Lung (tissue), 16 donors: Measurements from ENCODE around the gene KLF2. TPM values are rescaled to one million over a fixed set of nuclear protein-coding genes. Genes with fewer than 3 reads are reported as not detected.
A peak's percentile ranks its signal among the peaks of the same experiment; 100 is the strongest.

Experiments
- ATAC-seq: fragments of 200-7000 bp; cut with Tn5 transposase; one replicate; pipeline ENCODE4 v1.9.1; 2020; ENCODE audit warnings: moderate number of reproducible peaks; ENCODE audit not compliant: insufficient read depth, low FRiP score
- DNase-seq, 3 donors: peaks; one replicate each; pipeline ENCODE4 v3.0.0-alpha.2; 2013 to 2017
- H3K27ac ChIP-seq, 2 donors: one replicate each; pipeline ENCODE4 v1.5.1; 2013; ENCODE audit warnings: mild to moderate bottlenecking in 2 of 2, moderate library complexity in 2 of 2, control low read depth in 1 of 2, inconsistent platforms in 1 of 2, low read depth in 1 of 2, low read length in 1 of 2
- H3K27me3 ChIP-seq, 3 donors: one replicate each; pipeline ENCODE4 v1.5.1; 2013; ENCODE audit warnings: low read length in 2 of 3; ENCODE audit not compliant: control insufficient read depth in 3 of 3, insufficient read depth in 3 of 3
- H3K36me3 ChIP-seq, 4 donors: one replicate each; pipeline ENCODE4 v1.5.1; 2013; ENCODE audit warnings: low read length in 4 of 4, mild to moderate bottlenecking in 1 of 4, moderate library complexity in 1 of 4; ENCODE audit not compliant: control insufficient read depth in 4 of 4, insufficient read depth in 4 of 4
- H3K4me1 ChIP-seq, 5 donors: one replicate each; pipeline ENCODE4 v1.5.1; 2013; ENCODE audit warnings: low read length in 5 of 5, mild to moderate bottlenecking in 2 of 5, moderate library complexity in 1 of 5; ENCODE audit not compliant: control insufficient read depth in 5 of 5, insufficient read depth in 5 of 5
- H3K4me3 ChIP-seq: one replicate; pipeline ENCODE4 v1.5.1; 2013; ENCODE audit warnings: mild to moderate bottlenecking, control low read depth, moderate library complexity
- H3K9ac ChIP-seq, 2 donors: one replicate each; pipeline ENCODE4 v1.5.1; 2013; ENCODE audit warnings: low read length in 2 of 2, control low read depth in 1 of 2; ENCODE audit not compliant: insufficient read depth in 1 of 2
- H3K9me3 ChIP-seq, 4 donors: one replicate each; pipeline ENCODE4 v1.5.1; 2013; ENCODE audit warnings: low read length in 3 of 4, mild to moderate bottlenecking in 1 of 4, moderate library complexity in 1 of 4; ENCODE audit not compliant: control insufficient read depth in 4 of 4, insufficient read depth in 3 of 4
- WGBS, 2 donors: extraction: QIAGEN DNeasy Blood & Tissue Kit; methylation state at CpG; one replicate each; pipeline ENCODE4 v1.1.7; 2013; 5-methylcytosine and 5-hydroxymethylcytosine counted together
- long read RNA-seq, 5 donors: transcript quantifications; one replicate each; lab custom pipeline, GENCODE V29; 2026
- polyA plus RNA-seq, 2 donors: library from polyadenylated mRNA; stranded (reverse); fragments of 200-250 nt; gene quantifications; one replicate each; pipeline ENCODE4 v1.2.1, GENCODE V29; 2013
- total RNA-seq, 2 donors: library from RNA; depleted of rRNA in 1 of 2; stranded (reverse); fragments of >200 nt in 1 of 2; gene quantifications; one replicate each; pipeline ENCODE4 v1.2.1, GENCODE V29; 2014 to 2021
- TF ChIP-seq, protein P1 (sequence below): IDR thresholded peaks from 2 replicates; pipeline ENCODE4 v1.5.1; 2012; ENCODE audit warnings: mild to moderate bottlenecking; ENCODE audit errors: control extremely low read depth, extremely low read depth
- donor health status: control.
- donor health status: control.
- donor health status: Bipolar disorder and iron deficiency.
- donor health status: healthy.
- donor health status: DM: yes; HTN: yes; CAD: no.

KLF2 gene
- total RNA-seq (100 to 1,000 TPM in 1 of 2 donors, 10 to 100 TPM in 1; 32.5 to 104 TPM), polyA plus RNA-seq (100 to 1,000 TPM in 1 of 2 donors, 1 to 10 TPM in 1; 7.7 to 121 TPM)
- long read RNA-seq, donor 1, transcript KLF2-201 (3 exons, 2,018 nt), result major isoform, 10 of 24 reads
- long read RNA-seq, donor 1, partial matches to known transcripts, result 14 of 24 reads
- long read RNA-seq, donor 1, other reads (novel, unspliced or antisense), result 0 of 24 reads
- long read RNA-seq, donor 2, partial matches to known transcripts, result 12 of 14 reads
- long read RNA-seq, donor 2, other reads (novel, unspliced or antisense), result 0 of 14 reads
- long read RNA-seq, donor 3, transcript KLF2-201 (3 exons, 2,018 nt), result major isoform, 7 of 7 reads
- long read RNA-seq, donor 3, partial matches to known transcripts, result 0 of 7 reads
- long read RNA-seq, donor 3, other reads (novel, unspliced or antisense), result 0 of 7 reads
- long read RNA-seq, donor 4, transcript KLF2-201 (3 exons, 2,018 nt), result major isoform, 5 of 14 reads
- long read RNA-seq, donor 4, partial matches to known transcripts, result 9 of 14 reads
- long read RNA-seq, donor 4, other reads (novel, unspliced or antisense), result 0 of 14 reads
- long read RNA-seq, donor 5, transcript KLF2-201 (3 exons, 2,018 nt), result major isoform, 8 of 14 reads
- long read RNA-seq, donor 5, partial matches to known transcripts, result 6 of 14 reads
- long read RNA-seq, donor 5, other reads (novel, unspliced or antisense), result 0 of 14 reads

GRCh38 chr19:16324384-16325160 lies at the start of gene KLF2:
Gene KLF2, plus strand, starts transcription at chr19:16324826. Its CDS starts 98 bp downstream, at chr19:16324924.
- Histone ChIP-seq H3K27me3 (peaks cover 0 to 25% (median 0%) of the 10 kb centered on the region in 3 donors), H3K9me3 (no peaks in the 10 kb centered on the region), H3K4me3 (peak within 1 kb of the TSS; percentile 82), H3K36me3 (peaks cover 0 to 12% (median 8%) of the 10 kb centered on the region in 4 donors), H3K27ac (peak within 1 kb of the TSS; percentile 98 to 99), H3K4me1 (peaks cover 0 to 30% (median 6%) of the 10 kb centered on the region in 5 donors), H3K9ac (peak within 1 kb of the TSS in 1 of 2 donors; percentile 45)
- ATAC-seq, result peak; percentile 86
- 0 to 1% methylated on average over 67 to 105 of the region's 105 CpGs for WGBS, 2 donors
- TF ChIP-seq, protein P1, sequence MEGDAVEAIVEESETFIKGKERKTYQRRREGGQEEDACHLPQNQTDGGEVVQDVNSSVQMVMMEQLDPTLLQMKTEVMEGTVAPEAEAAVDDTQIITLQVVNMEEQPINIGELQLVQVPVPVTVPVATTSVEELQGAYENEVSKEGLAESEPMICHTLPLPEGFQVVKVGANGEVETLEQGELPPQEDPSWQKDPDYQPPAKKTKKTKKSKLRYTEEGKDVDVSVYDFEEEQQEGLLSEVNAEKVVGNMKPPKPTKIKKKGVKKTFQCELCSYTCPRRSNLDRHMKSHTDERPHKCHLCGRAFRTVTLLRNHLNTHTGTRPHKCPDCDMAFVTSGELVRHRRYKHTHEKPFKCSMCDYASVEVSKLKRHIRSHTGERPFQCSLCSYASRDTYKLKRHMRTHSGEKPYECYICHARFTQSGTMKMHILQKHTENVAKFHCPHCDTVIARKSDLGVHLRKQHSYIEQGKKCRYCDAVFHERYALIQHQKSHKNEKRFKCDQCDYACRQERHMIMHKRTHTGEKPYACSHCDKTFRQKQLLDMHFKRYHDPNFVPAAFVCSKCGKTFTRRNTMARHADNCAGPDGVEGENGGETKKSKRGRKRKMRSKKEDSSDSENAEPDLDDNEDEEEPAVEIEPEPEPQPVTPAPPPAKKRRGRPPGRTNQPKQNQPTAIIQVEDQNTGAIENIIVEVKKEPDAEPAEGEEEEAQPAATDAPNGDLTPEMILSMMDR, result no peak
- DNase-seq, result peak; percentile 91 to 96 (median 95)

- DNase-seq, result no peak
- no peak for ATAC-seq
- no peaks in the 10 kb centered on the region for H3K27me3 ChIP-seq
- whole genome bisulfite sequencing, 2 donors, result 86 to 88% methylated on average over 4 of the region's 4 CpGs
- H3K9ac ChIP-seq, result no peak overlapping the region
- H3K4me1 ChIP-seq, result peaks cover 7 to 12% (median 10%) of the 10 kb centered on the region in 5 donors
- no peaks in the 10 kb centered on the region for H3K9me3 ChIP-seq
- TF ChIP-seq, protein P1, result no peak
- H3K36me3 ChIP-seq, result no peaks in the 10 kb centered on the region
- no peak overlapping the region for H3K27ac ChIP-seq
- no peak overlapping the region for H3K4me3 ChIP-seq
These were observed 44.3 kb upstream of the KLF2 start for GRCh38 chr19:16280306-16280705.

- Histone ChIP-seq H3K4me3 (no peak overlapping the region), H3K27ac (no peak overlapping the region), H3K4me1 (peaks cover 7 to 19% (median 10%) of the 10 kb centered on the region in 5 donors), H3K27me3 (no peaks in the 10 kb centered on the region), H3K9me3 (no peaks in the 10 kb centered on the region), H3K36me3 (no peaks in the 10 kb centered on the region), H3K9ac (no peak overlapping the region)
- DNase-seq, result no peak
- ATAC-seq, result no peak
- TF ChIP-seq, protein P1, result no peak
- 77 to 83% methylated on average over 5 of the region's 5 CpGs for WGBS, 2 donors
These were observed 42.9 kb upstream of the KLF2 start for GRCh38 chr19:16281743-16282142.
